HG02938 (cell line): ENCODE measurements around the gene TTC24.
"Not testable (repeated sequence)": the region's sequence is repeated elsewhere in the genome, so short reads cannot be mapped to it uniquely, and the experiment has no call there.

Experiments used
- ATAC-seq: cut with Tn5 transposase; IDR thresholded peaks from one replicate; pipeline ENCODE4 v1.9.1; 2021; ENCODE audit warnings: mild to moderate bottlenecking, moderate library complexity; ENCODE audit not compliant: unreplicated experiment

Gene TTC24

DNA sequence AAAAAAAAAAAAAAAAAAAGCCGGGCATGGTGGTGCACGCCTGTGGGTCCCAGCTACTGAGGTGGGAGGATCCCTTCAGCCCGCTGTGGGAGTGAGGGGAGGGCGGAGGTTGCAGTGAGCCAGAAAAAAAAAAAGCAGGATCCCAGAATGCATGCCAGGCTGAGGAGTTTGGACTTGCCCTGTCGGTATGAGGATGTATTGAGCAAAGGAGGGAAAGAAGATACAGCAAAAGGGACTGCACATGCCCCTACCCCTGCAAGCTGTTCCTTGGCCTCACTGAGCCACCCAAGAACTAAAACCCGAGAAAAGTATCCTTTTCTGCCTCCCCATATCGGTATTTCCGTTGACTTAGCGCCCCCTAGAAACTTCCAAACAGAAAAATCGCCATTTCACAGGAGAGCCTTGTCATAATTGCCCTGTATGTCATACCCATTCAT lies 23.1 kb downstream of the TTC24 start:
- no peak for ATAC-seq

- not testable (repeated sequence) for ATAC-seq
Measured at GRCh38 chr1:156607344-156607743, 27.8 kb downstream of the TTC24 start.

- no peak for ATAC-seq
Measured at GRCh38 chr1:156608036-156608674, 28.6 kb downstream of the TTC24 start.

GRCh38 chr1:156608981-156609380 lies 29.5 kb downstream of the TTC24 start:
- ATAC-seq, result no peak

DNA sequence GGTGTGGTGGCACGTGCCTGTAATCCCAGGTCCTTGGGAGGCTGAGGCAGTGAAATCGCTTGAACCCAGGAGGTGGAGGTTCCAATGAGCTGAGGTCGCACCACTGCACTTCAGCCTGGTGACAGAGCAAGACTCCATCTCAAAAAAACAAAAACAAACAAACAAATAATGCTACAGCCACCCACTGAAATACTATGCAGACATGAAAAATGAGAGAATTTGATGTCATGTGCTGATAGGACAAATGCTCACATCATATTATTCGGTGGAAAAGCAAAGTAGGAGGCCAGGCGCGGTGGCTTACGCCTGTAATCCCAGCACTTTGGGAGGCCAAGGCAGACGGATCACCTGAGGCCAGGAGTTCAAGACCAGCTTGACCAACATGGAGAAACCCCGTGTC lies 30.5 kb downstream of the TTC24 start:
- not testable (repeated sequence) for ATAC-seq

DNA sequence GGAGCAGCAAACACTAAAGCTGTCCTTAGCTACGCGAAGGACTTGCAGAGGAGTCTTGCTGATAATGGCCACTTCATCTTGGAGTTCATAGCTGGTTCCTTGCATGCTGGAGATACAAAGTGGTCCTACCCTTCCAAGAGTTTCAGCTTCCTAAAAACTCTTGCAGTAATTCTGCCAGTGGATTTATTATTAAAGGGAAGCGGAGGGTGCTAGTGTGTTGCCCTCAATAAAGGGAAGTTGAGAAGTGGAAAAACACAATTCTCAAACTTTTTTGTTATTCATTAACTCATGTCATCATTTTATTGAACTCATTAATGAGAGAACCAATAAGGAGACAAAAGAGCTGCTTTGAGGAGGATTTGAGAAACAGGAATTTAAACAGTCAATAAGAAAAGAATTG lies 33.1 kb downstream of the TTC24 start:
- no peak for ATAC-seq

DNA sequence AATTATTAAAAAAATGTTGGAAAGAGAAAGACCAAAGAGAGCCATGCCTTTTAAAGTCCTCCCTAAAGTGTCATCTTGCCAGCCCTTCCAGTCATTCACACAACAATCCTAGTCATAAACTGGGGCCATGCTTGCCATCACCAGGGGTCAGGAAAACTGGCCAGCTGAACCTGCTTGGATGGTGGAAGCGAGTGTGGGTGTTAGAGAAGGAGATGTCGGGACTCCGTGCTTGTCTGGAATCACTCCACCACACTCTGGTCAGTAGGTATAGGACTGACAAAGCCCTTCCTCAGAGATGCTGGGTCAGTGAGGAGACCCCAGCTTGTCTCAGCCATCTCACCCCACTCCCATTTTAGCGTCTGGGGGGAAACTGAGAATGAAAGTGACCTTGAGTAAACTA lies 36.4 kb downstream of the TTC24 start:
- ATAC-seq, result no peak

DNA sequence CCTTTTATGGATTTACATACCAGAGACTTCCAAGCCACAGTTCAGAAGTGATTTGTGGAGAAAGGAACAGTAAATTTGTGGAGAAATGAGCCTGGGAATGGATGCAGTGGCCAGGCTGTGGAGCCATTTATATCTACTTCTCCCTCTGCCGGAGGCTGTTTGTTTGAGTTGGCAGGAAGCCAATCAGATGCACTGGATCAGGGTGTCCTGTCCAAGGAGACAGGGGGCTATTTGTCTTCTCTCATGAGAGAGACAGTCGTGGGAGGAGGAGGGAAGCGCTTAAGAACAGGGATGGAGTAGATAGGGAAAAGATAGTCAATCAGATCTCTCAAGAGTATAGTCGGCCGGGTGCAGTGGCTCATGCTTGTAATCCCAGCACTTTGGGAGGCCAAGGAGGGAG lies 36.9 kb downstream of the TTC24 start:
- no peak for ATAC-seq

DNA sequence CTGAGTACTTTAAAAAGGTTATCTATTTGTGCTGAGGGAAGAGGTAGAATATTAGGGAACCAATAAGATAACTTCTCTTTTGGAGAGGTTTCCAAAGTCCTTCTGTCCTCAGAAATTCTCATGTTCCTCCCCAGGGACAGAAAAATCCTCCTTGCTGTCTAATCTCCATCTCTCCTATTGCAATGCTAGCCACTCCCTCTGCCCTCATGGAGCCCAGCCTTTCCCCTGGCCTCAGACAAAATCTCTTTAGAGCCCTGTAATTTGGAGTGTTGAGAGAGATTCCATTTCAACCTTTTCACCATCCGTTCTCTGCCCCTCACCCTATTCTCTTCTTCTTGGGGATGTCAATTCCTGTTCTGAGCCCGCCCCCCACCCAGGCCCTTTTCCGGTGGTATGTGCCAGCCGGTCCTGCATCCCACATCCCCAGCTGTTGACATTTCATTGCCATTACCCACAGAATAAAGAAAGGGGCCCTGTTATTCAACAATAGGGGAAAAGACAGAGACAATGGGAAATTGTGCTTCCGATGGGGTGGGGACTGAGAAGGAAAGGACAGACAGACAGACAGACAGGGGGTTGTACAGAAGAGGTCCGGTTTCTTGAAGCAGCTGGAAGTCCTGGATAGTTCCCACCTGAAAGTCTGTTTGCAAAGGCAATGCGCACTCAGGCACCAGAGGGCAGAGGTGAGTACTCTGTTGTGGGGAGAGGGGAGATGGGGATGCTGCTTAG lies 39.5 kb downstream of the TTC24 start, which contains the start of gene HAPLN2:
Gene HAPLN2, plus strand, starts transcription at position 563 of the 729 bp plus-strand sequence. CDS start 4,076 bp downstream, outside the sequence.
- no peak for ATAC-seq

DNA sequence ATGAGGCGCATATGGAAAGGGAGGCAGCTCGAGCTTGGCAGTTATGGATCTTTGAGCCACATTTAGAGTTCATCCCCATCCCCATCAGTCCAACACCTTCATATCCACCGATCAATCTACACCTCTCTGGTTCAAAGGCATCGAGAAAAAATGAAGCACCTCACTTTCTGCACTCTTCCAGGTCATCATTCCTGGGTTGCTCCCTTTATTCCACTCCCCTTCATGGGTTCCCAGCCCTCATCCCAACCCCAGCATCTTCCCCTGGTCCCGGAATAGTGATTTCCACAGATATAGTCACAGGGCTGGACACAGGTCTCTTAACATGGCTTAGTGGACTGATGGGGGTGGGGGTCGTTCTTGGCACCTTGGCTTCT lies 40.0 kb downstream of the TTC24 start:
- ATAC-seq, result no peak

DNA sequence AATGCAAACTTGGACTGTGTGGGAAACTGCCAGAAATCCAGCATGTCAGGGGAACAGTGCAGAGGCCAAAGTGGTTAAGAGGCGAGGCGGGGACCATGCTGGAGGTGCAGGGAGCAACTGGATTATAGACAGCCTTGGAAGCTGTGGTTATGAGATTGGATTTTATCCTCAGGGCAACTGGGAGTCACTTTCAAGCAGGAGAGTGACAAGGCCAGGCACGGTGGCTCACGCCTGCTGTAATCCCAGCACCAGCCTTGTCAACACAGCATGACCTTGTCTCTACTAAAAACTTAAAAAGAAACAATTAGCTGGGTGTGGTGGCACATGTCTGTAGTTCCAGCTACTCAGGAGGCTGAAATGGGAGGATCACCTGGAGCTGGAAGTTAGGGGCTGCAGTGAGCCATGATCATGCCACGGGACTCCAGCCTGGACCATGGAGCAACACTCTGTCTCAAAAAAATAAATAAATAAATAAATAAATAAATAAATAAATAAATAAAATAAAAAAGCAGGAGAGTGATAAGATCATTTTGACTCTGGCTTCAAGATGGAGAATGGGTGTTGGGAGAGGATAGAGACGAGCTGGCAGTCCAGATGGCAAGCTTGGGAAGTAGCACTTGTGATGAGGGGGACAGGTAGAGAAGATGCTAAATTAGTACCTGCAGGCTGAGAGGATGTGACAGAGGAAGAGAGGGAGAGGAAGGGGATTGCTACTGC lies 43.2 kb downstream of the TTC24 start:
- ATAC-seq, result no peak

- no peak for ATAC-seq
Measured at GRCh38 chr1:156623946-156624813, 44.7 kb downstream of the TTC24 start.

- no peak for ATAC-seq
Measured at GRCh38 chr1:156624814-156625435, 45.4 kb downstream of the TTC24 start.

GRCh38 chr1:156625436-156626078 lies 46.0 kb downstream of the TTC24 start:
- no peak for ATAC-seq

DNA sequence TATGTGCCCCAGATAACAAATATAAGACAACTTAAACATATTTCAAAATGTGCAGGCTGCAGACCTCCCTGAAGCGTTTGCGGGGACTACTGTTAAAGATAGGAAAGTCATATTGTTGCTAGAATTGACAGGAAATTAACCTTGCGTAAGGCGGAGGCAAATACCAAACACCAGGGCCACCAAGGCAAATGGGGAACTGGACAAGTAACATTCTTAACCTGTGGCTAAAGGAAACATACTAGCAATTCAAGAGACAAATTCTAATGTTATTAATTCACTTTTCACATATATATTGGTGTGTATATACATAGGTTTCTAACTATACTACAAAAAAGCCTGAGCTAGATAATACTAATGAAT lies 46.5 kb downstream of the TTC24 start:
- no peak for ATAC-seq

GRCh38 chr1:156627313-156627880 lies 47.9 kb downstream of the TTC24 start:
- no peak for ATAC-seq

DNA sequence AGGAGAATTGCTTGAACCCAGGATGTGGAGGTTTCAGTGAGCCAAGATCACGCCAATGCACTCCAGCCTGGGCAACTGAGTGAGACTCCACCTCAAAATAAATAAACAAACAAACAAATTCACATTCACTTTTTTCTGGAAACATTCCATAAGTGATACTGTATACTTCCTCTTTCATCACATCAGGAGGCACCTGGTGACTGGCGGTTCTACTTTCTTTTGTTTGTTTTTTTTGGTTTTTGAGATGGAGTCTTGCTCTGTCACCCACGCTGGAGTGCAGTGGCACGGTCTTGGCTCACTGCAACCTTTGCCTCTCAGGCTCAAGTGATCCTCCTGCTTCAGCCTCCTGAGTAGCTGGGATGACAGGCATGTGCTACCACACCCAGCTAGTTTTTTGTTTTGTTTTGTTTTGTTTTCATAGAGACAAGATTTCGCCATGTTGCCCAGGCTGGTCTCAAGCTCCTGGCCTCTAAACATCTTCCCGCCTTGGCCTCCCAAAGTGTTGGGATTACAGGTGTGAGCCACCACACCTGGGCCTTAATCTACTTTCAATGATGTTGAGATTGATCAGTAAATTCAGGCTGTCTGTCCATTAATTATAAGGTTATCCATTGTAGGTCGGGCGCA lies 50.4 kb downstream of the TTC24 start:
- ATAC-seq, result no peak

DNA sequence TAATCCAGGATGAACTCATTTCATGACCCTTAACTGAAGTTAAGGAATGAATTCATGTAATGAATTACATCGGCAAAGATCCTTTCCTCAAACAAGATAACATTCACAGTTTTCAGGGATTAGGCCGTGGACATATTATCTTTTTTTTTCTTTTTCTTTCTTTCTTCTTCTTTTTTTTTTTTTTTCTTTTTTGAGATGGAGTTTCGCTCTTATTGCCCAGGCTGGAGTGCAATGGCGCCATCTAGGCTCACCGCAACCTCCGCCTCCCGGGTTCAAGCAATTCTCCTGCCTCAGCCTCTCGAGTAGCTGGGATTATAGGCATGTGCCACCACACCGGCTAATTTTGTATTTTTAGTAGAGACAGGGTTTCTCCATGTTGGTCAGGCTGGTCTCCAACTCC lies 51.6 kb downstream of the TTC24 start:
- ATAC-seq, result not testable (repeated sequence)

DNA sequence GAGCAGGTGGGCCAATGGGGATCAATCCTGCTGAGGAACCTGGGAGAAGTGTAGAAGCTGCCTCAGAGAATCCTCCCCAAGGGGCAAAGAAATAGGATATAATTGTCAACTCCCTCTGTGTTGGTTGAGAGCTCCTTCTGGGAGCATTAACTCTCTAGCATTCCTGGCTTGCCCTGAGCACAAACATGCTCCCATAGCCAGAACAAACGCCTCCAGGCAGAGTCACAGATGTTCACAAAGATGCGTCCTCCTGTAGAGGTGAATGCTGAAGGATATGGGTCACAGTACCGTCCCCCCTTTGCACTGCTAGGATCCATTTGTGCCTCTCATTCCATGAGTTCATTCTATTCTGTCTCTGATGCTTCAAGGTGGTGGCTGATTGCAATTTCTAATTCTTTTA lies 52.8 kb downstream of the TTC24 start:
- ATAC-seq, result no peak
